HEK293T (cell line): ENCODE data around the gene LARP4B.

Experiments
- CTCF ChIA-PET: fragments of 350-600 bp; formaldehyde crosslinking; extraction: SDS; loops from one replicate; lab custom pipeline; 2021; ENCODE audit warnings: antibody characterized with exemption, inconsistent platforms; lab: Yijun Ruan, JAX
- POLR2A ChIA-PET: fragments of 350-600 bp; formaldehyde crosslinking; extraction: SDS; loops from one replicate; lab custom pipeline; 2020; ENCODE audit warnings: antibody characterized with exemption, inconsistent platforms; lab: Yijun Ruan, JAX
- DNase-seq: peaks from one replicate; pipeline ENCODE4 v3.0.0; 2012; ENCODE audit warnings: mixed read lengths; ENCODE audit errors: extremely low spot score
- ARNT ChIP-seq: fragments of 450-650 bp; IDR thresholded peaks from 2 replicates; pipeline ENCODE4 v1.6.1; 2017; ENCODE audit warnings: mild to moderate bottlenecking
- BHLHE40 ChIP-seq: fragments of 450-650 bp; IDR thresholded peaks from 2 replicates; pipeline ENCODE4 v1.6.1; 2016; ENCODE audit warnings: mild to moderate bottlenecking, moderate library complexity, borderline replicate concordance
- CTBP1 ChIP-seq: fragments of 450-650 bp; IDR thresholded peaks from 2 replicates; pipeline ENCODE4 v1.6.1; 2016; ENCODE audit warnings: borderline replicate concordance
- ELF4 ChIP-seq: fragments of 450-650 bp; IDR thresholded peaks from 2 replicates; pipeline ENCODE4 v1.6.1; 2017; ENCODE audit warnings: antibody characterized with exemption
- FOXA1 ChIP-seq: fragments of 450-650 bp; IDR thresholded peaks from 2 replicates; pipeline ENCODE4 v1.6.1; 2016; ENCODE audit warnings: mild to moderate bottlenecking
- FOXK2 ChIP-seq: fragments of 450-650 bp; IDR thresholded peaks from 2 replicates; pipeline ENCODE4 v1.6.1; 2016; ENCODE audit warnings: mild to moderate bottlenecking
- FOXM1 ChIP-seq: fragments of 450-650 bp; IDR thresholded peaks from 2 replicates; pipeline ENCODE4 v1.6.1; 2017; ENCODE audit warnings: mild to moderate bottlenecking, borderline replicate concordance
- HDGF ChIP-seq: fragments of 450-650 bp; IDR thresholded peaks from 2 replicates; pipeline ENCODE4 v1.6.1; 2017; ENCODE audit warnings: antibody characterized with exemption, borderline replicate concordance
- L3MBTL2 ChIP-seq: fragments of 450-650 bp; conservative IDR thresholded peaks from 2 replicates; pipeline ENCODE4 v1.6.1; 2016; ENCODE audit warnings: mild to moderate bottlenecking
- LEF1 ChIP-seq: fragments of 450-650 bp; IDR thresholded peaks from 2 replicates; pipeline ENCODE4 v1.6.1; 2017; ENCODE audit warnings: mild to moderate bottlenecking, borderline replicate concordance
- NFRKB ChIP-seq: fragments of 450-650 bp; IDR thresholded peaks from 2 replicates; pipeline ENCODE4 v1.6.1; 2016; ENCODE audit warnings: mild to moderate bottlenecking, moderate library complexity
- SP1 ChIP-seq: fragments of 450-650 bp; IDR thresholded peaks from 2 replicates; pipeline ENCODE4 v1.6.1; 2017
- SUZ12 ChIP-seq: fragments of 450-650 bp; IDR thresholded peaks from 2 replicates; pipeline ENCODE4 v1.6.1; 2016; ENCODE audit warnings: mild to moderate bottlenecking
- TARDBP ChIP-seq: fragments of 450-650 bp; IDR thresholded peaks from 2 replicates; pipeline ENCODE4 v1.6.1; 2016
- ZNF384 ChIP-seq: fragments of 450-650 bp; IDR thresholded peaks from 2 replicates; pipeline ENCODE4 v1.6.1; 2016
- TF ChIP-seq, protein P1 (sequence below): fragments of 450-650 bp; IDR thresholded peaks from 2 replicates; pipeline ENCODE4 v1.6.1; 2016

LARP4B gene

DNA sequence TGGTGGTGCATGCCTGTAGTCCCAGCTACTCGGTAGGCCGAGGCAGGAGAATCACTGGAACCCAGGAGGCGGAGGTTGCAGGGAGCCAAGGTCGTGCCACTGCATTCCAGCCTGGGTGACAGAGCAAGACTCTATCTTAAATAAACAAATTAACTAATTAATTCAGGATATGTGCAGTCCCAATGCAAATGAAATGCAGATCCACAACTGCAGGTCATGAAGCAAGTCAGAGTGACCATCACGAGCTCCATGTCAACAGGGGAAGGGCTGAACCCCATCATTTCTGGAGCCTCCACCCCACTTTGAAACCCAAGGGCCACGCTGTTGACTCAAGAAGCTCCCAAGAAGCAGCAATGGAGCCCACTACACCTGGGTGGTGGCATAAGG lies 115.4 kb downstream of the LARP4B start:
- no peak for DNase-seq
- TF ChIP-seq FOXK2 (no peak), ELF4 (no peak), SUZ12 (no peak), CTBP1 (no peak), ZNF384 (no peak), FOXA1 (no peak), BHLHE40 (no peak), NFRKB (no peak), TARDBP (no peak), SP1 (no peak), L3MBTL2 (no peak), LEF1 (no peak), FOXM1 (no peak)
- TF ChIP-seq, protein P1, sequence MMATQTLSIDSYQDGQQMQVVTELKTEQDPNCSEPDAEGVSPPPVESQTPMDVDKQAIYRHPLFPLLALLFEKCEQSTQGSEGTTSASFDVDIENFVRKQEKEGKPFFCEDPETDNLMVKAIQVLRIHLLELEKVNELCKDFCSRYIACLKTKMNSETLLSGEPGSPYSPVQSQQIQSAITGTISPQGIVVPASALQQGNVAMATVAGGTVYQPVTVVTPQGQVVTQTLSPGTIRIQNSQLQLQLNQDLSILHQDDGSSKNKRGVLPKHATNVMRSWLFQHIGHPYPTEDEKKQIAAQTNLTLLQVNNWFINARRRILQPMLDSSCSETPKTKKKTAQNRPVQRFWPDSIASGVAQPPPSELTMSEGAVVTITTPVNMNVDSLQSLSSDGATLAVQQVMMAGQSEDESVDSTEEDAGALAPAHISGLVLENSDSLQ = no peak
- ChIA-PET POLR2A (no interaction called here), CTCF (no interaction called here)

DNA sequence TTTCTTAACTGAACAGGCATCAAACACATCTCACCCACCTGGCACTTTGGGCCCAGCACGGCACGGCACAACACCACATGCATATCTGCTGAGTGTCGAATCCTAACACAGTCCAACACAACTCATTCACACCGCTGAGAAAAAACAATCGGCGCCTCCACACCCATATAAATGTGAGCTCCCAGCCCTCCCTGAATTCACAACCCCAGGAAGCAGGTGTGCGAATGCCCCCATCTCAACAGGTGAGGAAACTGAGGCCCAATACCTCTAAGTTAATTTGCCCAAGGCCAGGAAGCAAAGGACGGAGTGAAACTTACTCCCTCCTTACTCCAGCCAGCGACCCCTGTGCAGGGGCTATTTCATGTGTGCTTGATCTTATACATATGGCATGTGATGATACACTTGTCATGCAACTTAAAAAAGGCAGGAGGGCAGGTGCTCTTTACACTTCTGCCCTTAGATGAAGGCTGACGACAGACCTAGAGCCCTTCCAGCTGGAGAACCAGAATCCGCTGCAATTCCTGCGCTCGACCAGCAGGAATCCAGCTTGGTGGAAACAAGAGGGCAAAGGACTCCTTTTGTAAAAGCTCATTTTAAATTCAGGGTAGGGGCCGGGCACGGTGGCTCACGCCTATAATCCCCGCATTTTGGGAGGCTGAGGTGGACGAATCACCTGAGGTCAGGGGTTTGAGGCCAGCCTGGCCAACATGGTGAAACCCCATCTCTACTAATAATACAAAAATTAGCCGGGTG lies 116.0 kb downstream of the LARP4B start:
- DNase-seq = peak; percentile 33
- CTCF ChIA-PET = no interaction called here
- TF ChIP-seq L3MBTL2 = no peak
- TF ChIP-seq FOXM1 = no peak
- TF ChIP-seq FOXA1 = no peak
- POLR2A ChIA-PET = no interaction called here

DNA sequence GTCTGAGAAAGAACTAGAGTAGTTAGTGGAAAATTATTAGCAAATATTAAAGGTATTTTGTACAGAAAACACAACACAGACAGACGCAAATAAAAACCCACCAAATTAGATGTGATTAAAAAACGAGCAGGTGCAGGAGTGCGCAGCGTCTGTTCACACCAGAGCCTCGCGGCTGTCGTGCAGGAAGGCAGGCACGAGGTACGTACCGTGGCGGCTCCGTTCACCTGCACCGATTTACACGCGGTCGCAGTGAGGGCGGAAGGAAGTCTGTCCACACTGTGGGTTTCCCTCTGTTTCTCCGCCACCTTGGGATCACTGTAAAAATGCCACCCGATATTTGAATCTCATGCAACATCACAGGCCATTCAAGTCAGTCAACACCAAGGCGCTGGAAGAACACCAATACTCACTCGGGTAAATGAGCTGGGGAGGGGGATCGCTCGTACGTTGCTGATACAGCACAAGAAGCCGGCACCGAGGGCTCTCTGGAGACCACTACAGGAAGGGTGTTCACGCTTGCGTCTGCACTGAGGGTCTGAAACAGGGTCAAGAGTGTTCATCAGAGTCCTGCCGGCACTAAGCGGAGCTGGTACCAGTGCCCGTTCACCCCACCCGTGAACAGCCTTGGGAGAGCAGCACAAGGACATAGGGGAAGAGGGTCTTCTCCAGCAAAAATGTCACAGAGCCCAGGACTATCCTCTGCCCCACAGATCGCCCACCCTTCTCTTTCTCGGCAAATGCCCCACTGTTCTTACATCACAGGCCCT lies 116.8 kb downstream of the LARP4B start:
- no peak for TF ChIP-seq SP1
- no peak for TF ChIP-seq ZNF384
- TF ChIP-seq NFRKB = no peak
- no peak for TF ChIP-seq LEF1
- no peak for TF ChIP-seq TARDBP
- TF ChIP-seq L3MBTL2 = no peak
- POLR2A ChIA-PET = no interaction called here
- CTCF ChIA-PET = no interaction called here
- no peak for DNase-seq

DNA sequence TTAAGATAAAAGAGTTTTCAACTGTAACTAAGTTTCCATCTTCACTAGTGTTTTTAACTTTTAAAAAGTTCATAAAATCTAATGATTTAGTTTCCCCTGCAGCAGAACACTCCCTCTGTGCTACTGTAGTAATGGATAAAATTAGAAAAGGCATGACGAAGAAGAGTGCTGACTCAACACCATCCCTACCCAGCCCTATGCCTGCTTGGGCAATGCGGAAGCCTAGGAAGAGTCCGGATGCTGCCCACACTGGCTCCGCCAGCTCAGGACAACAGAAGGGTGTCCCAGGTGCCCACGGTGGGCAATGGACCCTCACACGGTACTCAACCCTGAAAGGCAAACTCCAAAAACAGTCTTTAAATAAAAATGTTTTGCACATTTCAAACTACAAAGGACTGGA lies 118.2 kb downstream of the LARP4B start:
- no peak for DNase-seq
- CTCF ChIA-PET = no interaction called here
- POLR2A ChIA-PET = no interaction called here
- TF ChIP-seq TARDBP = no peak
- no peak for TF ChIP-seq FOXM1
- TF ChIP-seq SP1 = no peak
- no peak for TF ChIP-seq ZNF384
- TF ChIP-seq, protein P1 = no peak
- TF ChIP-seq LEF1 = no peak
- no peak for TF ChIP-seq SUZ12
- no peak for TF ChIP-seq BHLHE40
- no peak for TF ChIP-seq L3MBTL2
- no peak for TF ChIP-seq CTBP1
- no peak for TF ChIP-seq FOXA1
- no peak for TF ChIP-seq FOXK2
- no peak for TF ChIP-seq ARNT
- TF ChIP-seq HDGF = no peak
- no peak for TF ChIP-seq ELF4
- TF ChIP-seq NFRKB = no peak

DNA sequence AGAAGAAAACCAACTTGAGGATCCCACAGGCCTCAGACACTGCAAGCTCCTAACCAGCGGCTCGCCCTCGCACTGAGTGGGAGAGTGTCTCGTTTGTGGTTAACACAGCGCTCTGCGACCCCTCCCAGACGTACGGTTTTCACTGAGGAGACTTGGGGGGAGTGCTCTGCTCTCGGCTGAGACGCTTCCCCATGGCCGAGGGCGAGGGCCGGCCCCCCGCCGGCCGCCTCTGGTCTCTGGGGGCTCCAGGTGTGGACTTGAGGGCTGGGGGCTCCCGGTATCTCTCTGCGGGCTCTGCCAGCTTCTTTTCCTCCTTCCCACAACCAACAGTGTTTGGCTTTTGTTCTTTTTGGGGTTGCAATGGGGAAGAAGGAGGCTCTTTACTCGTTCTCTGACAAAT lies 118.7 kb downstream of the LARP4B start:
- ChIA-PET CTCF (no interaction called here), POLR2A (no interaction called here)
- no peak for DNase-seq
- TF ChIP-seq, protein P1 = no peak
- TF ChIP-seq BHLHE40 (no peak), SP1 (no peak), ARNT (no peak), FOXA1 (no peak), CTBP1 (no peak)

DNA sequence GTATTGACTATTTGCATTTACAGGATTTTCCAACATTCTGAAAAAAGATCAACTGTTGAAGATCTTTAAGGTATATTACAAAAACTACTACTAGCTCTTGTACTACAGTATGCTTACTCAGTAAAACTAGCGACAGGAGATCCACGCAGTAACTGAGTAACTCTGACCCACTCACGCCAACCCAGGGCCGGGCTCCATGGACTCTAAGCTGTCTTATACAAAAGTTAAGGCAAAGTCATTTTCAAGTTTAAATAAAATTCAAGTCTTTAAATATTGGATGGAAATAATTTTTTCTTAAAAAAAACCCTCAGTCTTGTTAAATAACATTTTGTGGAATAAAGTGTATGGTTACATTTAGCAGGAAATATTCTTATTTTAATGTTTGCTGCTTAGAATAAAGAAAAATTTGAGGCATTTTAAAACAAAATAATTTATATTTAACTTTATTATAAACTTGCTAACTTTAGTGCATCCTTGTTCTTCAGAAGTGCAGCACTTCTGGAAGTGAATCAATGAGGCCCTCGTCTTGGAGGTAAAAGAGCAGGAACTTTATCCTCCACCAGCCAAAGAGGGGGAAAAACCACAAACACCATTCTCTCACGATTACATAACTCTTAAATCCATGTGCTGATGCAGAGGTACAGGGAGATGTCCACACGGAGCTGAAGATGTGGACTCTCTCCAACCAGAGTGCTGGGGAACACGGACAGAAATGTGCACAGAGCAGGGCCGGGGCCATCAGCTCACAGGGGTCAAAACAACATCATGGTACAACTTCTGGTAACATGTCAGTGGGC lies 119.9 kb downstream of the LARP4B start:
- POLR2A ChIA-PET = no interaction called here

More for the DNA sequence above, 119.9 kb downstream of the LARP4B start:
- CTCF ChIA-PET = no interaction called here
- DNase-seq = no peak
- TF ChIP-seq ZNF384 (no peak), NFRKB (no peak), BHLHE40 (no peak), SP1 (no peak)
